ENCODE measurements around the gene JPT2.
"Not testable (repeated sequence)": the region's sequence is repeated elsewhere in the genome, so short reads cannot be mapped to it uniquely, and the experiment has no call there.

Gene JPT2

GRCh38 chr16:1727651-1728624, 49.9 kb downstream of the JPT2 start:
- in situ Hi-C loops (cut with MboI; ENCODE audit: low sequenced_read_pairs) = no loop called here

GRCh38 chr16:1729026-1729425, 50.9 kb downstream of the JPT2 start:
- in situ Hi-C loops (cut with MboI; ENCODE audit: low sequenced_read_pairs) = no loop called here

- in situ Hi-C loops (cut with MboI; ENCODE audit: low sequenced_read_pairs) = no loop called here
Measured at GRCh38 chr16:1729445-1729844, 51.4 kb downstream of the JPT2 start.

- in situ Hi-C loops (cut with MboI; ENCODE audit: low sequenced_read_pairs) = no loop called here
Measured at GRCh38 chr16:1731073-1731472, 53.0 kb downstream of the JPT2 start.

GRCh38 chr16:1731603-1732002, 53.5 kb downstream of the JPT2 start:
- in situ Hi-C loops (cut with MboI; ENCODE audit: low sequenced_read_pairs) = no loop called here

- in situ Hi-C loops (cut with MboI; ENCODE audit: low sequenced_read_pairs) = no loop called here
Measured at GRCh38 chr16:1732071-1732470, 54.0 kb downstream of the JPT2 start.

DNA sequence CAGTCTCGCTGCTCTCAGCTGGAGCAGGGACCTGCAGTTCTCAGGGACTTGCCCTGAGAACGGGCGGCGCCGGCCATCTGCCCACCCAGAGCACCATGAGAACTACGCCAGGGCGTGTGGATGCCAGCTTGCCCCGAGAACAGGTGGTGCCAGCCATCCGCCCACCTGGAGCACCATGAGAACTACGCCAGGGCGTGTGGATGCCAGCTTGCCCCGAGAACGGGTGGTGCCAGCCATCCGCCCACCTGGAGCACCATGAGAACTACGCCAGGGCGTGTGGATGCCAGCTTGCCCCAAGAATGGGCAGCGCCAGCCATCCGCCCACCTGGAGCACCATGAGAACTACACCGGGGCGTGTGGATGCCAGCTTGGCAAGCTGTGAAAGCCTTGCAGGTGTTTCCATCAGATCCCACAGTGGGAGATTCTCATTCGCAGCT, 54.5 kb downstream of the JPT2 start:
- in situ Hi-C loops (cut with MboI; ENCODE audit: low sequenced_read_pairs) = not testable (repeated sequence)

DNA sequence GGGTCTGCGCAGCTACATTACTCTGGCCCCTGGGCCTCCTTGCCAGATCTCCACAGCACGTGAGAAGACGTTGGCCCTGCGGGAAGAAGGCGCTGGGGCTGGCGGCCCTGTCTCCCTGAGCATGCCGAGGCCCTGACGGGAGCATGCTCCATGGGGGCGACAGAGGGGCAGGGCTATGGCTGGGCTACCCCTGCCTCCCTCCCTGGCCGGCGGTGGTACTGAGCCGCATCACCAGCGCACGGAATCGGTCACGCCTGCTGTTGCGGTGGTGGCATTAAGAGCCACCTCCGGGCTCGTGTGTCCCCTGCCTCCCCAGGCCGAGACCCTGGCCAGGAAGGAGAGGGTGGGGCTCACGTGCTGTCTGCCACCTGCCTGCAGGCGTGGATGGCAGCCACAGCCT, 56.0 kb downstream of the JPT2 start:
- in situ Hi-C loops (cut with MboI; ENCODE audit: low sequenced_read_pairs) = no loop called here

- in situ Hi-C loops (cut with MboI; ENCODE audit: low sequenced_read_pairs) = no loop called here
Measured at GRCh38 chr16:1734816-1735215, 56.7 kb downstream of the JPT2 start.

DNA sequence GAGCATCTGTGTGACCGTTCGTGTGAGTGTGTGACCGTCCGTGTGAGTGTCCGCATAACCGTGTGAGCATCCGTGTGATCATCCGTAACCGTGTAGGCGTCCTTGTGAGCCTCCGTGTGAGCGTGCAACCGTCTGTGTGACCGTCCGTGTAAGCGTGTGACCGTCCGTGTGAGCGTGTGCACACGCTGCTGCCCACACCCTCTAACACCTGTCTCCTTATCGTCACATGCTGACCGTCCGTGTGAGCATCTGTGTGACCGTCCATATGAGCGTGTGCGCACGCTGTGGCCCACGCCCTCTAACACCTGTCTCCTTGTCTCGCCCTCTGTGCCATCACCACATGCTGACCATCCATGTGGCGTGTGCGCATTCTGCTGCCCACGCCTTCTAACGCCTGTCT, 62.2 kb downstream of the JPT2 start:
- in situ Hi-C loops (cut with MboI; ENCODE audit: low sequenced_read_pairs) = no loop called here

DNA sequence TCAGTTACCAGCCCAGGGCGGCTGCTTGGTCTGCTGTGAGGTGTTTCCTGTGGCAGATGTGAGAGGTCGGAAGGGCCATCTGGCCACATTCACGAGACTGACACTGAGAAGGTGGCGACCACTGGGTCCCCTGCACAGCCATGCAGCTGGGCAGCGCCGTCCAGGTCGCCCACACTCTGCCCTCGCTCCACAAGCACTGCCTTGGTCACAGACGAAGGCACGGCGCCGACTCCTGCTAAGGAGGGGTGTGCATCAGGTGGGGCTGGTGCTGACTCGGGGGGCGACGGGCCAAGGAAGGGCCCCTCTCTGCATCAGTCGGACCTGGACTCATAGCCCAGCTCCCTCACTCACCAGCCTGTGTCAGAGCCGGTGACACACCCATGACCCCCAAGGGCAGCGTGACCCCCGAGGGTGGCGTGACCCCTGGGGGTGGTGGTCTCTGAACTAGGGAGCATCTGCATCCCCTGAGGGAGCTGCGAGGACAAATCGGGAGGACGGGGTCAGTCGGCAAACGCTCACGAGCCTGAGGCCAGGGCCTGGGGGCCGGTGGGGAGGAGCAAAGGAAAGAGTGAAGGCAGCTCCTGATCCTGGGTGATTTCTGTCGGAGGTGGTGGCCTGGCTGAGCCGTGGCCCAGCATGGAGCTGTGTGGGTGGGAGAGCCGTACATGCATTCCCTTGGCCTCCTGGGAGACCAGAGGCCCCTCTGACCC, 62.9 kb downstream of the JPT2 start:
- in situ Hi-C loops (cut with MboI; ENCODE audit: low sequenced_read_pairs) = no loop called here

- in situ Hi-C loops (cut with MboI; ENCODE audit: low sequenced_read_pairs) = no loop called here
Measured at GRCh38 chr16:1741553-1742165, 63.6 kb downstream of the JPT2 start.

DNA sequence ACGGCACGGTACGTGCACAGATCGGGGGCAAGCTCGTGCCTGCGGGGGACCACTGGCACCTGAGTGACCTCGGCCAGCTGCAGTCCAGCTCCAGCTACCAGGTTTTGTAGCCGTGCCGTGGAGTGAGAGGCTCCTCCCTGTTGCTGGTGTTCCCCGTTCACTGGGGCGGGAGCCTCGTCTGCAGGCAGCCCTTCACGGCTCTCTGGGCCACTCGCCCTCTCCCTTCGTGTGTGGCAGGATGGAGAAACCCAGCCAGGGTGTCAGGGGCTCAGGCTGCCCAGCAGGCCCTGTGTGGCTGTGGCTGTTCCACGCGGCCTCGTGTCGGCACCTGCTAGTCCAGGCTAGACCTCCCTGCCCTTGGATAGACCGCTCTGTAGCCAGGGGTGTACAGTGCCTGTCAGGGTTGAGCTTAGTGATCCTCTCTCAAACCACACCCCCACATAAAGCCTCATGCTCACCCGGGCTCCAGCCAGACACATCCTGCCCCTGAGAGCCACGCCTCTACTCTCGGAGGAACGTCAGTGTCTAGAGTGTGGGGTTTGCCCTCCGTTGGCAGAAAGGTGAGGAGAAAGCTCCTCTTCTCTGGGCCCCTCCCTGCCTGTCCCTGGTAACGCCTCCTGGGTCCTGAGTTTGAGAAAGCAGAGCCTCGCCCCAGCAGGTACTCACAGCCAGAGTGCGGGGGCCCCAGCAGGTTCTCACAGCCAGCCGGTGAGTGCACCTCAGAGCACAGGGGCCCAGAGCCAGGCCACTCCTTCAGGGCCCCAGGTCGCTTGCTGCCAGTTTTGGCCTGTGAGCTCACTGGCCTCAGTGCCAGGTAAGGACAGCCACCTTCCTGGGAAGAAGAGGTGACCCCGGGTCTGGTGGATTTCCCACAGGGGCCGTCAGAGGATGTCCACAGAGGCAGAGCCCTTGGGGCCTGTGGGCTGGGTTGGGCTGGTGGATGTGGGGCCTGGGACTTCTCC, 65.6 kb downstream of the JPT2 start:
- in situ Hi-C loops (cut with MboI; ENCODE audit: low sequenced_read_pairs) = no loop called here

- in situ Hi-C loops (cut with MboI; ENCODE audit: low sequenced_read_pairs) = no loop called here
Measured at GRCh38 chr16:1744338-1744840, 66.3 kb downstream of the JPT2 start.

DNA sequence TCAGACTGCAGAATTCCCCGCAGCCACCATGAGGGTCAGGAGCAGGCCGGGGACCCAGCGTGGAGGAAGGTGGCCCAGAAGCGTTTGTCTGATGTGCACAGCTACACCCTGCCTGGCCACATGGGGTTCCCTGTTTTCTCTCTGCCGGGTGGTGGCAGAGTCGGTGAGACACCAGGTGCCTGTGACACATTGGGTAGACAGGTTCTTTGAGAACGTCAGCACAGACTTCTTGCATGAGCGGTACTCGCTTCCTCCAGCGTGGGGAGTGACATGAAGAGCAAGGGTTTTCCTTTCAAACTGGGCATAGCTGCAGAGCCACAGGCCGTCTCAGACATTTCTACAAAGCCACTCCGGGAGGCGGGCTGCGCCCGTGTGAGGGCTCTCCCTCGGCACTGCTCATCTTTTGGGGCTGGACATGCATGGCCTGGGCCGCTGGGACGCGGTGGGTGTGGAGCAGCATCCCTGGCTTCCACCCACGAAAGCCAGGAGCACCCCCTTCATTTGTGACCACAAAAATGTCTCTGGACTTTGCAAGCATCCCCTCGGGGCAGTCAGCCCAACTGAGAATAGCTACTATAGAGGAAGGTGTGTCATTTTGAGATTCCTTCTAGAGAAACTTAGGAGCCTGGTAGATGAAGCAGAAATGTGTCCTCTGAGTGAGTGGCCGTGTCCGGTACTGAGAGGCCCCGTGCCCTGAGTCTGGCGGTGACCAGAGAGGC, 67.3 kb downstream of the JPT2 start:
- in situ Hi-C loops (cut with MboI; ENCODE audit: low sequenced_read_pairs) = no loop called here

- in situ Hi-C loops (cut with MboI; ENCODE audit: low sequenced_read_pairs) = no loop called here
Measured at GRCh38 chr16:1745900-1746692, 68.0 kb downstream of the JPT2 start.

DNA sequence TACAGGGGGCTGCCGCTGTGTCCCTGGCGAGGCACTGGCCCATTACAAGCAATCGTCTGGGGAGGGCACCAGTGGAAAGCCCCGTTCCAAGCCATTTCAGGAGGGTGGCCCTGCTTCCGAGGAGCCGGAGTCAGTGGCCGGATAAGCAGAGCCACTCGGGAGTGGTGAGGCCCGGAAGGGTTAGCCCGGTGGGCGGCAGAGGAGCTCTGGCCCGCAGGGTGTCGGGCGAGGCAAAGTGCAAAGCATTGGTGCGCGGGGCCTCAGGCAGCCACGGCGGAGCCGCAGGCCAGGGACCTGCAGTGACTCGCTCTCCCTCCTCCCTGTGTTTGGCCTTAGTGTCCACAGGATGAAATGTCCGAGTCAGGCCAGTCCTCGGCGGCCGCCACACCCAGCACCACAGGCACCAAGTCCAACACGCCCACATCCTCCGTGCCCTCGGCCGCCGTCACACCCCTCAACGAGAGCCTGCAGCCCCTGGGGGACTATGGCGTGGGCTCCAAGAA, 68.7 kb downstream of the JPT2 start:
- in situ Hi-C loops (cut with MboI; ENCODE audit: low sequenced_read_pairs) = no loop called here

DNA sequence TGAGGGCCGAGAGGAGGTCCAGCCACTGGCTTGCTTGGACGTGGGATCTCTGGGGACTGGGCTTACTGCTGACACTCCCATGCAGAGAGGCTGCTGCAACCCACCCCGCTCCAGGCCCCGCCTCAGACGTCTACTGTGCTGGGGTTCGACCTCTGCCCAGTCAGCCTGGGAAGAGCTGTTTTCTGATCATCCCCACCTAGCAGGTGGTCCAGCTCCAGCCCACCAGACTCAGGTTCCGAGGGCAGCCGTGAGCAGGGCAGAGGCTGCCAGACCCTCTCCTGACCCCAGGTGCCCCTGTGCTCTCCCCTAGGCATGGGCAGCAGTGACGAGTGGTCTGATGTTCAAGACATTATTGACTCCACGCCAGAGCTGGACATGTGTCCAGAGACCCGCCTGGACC, 69.9 kb downstream of the JPT2 start:
- in situ Hi-C loops (cut with MboI; ENCODE audit: low sequenced_read_pairs) = no loop called here

All from HL-60/S4 treated with phorbol 12-myristate 13-acetate at 8.2 ng/mL for 4 days and 3 days (cell line).